K562 (cell line): ENCODE data around the gene MPND.

Experiments
- CBX3 ChIP-seq, 2 experiments: IDR thresholded peaks; 1 replicate in 1 of 2; 2 replicates in 1 of 2; pipeline ENCODE4 v1.6.1; 2012; ENCODE audit warnings: inconsistent platforms in 2 of 2, low read length in 2 of 2, borderline replicate concordance in 1 of 2, control low read depth in 1 of 2
- CEBPZ ChIP-seq: fragments of 150-350 bp; IDR thresholded peaks from 2 replicates; pipeline ENCODE4 v1.6.1; 2014; ENCODE audit warnings: low read depth, mild to moderate bottlenecking, low read length, borderline replicate concordance
- CTCF ChIP-seq, 3 experiments: IDR thresholded peaks in 2 of 3; conservative IDR thresholded peaks in 1 of 3; 2 replicates each; pipeline ENCODE4 v1.5.1; 2011 to 2012; ENCODE audit warnings: low read length in 3 of 3, mild to moderate bottlenecking in 3 of 3, control low read depth in 2 of 3, improper control_type of control experiment in 1 of 3, inconsistent platforms in 1 of 3, low read depth in 1 of 3, mixed read lengths in 1 of 3, moderate library complexity in 1 of 3; ENCODE audit not compliant: insufficient read depth in 2 of 3
- ETV5 ChIP-seq: sonication (generic); formaldehyde crosslinking; IDR thresholded peaks from 2 replicates; pipeline ENCODE4 v1.4.0; 2020; ENCODE audit warnings: low read depth, mild to moderate bottlenecking, missing genetic modification reagents
- GABPB2 ChIP-seq: fragments of 250-450 bp; sonication (Bioruptor Pico); conservative IDR thresholded peaks from 2 replicates; pipeline ENCODE4 v1.5.1; 2021; ENCODE audit warnings: mild to moderate bottlenecking
- HMBOX1 ChIP-seq: sonication (generic); IDR thresholded peaks from 2 replicates; pipeline ENCODE4 v1.6.1; 2016
- NCOA2 ChIP-seq, 2 experiments: fragments of 450-650 bp; IDR thresholded peaks; 2 replicates each; pipeline ENCODE4 v1.6.1; 2018; ENCODE audit warnings: mild to moderate bottlenecking in 2 of 2, moderate library complexity in 1 of 2; ENCODE audit not compliant: partially characterized antibody in 2 of 2
- NFIC ChIP-seq: fragments of 450-650 bp; IDR thresholded peaks from 2 replicates; pipeline ENCODE4 v1.6.1; 2017; ENCODE audit warnings: mild to moderate bottlenecking, inconsistent platforms
- NFXL1 ChIP-seq: fragments of 450-650 bp; formaldehyde crosslinking; IDR thresholded peaks from 2 replicates; pipeline ENCODE4 v1.4.0; 2021; ENCODE audit warnings: mild to moderate bottlenecking
- NRF1 ChIP-seq, 2 experiments: fragments of 450-650 bp; IDR thresholded peaks in 1 of 2; conservative IDR thresholded peaks in 1 of 2; 2 replicates each; pipeline ENCODE4 v1.6.1; 2014; ENCODE audit warnings: mild to moderate bottlenecking in 2 of 2
- TAF1 ChIP-seq: IDR thresholded peaks from 2 replicates; pipeline ENCODE4 v1.6.1; 2011; ENCODE audit warnings: mild to moderate bottlenecking, low read length, moderate library complexity; ENCODE audit not compliant: insufficient read depth, control insufficient read depth, severe bottlenecking; ENCODE audit errors: extremely low read depth
- ZC3H11A ChIP-seq: IDR thresholded peaks from 2 replicates; pipeline ENCODE4 v1.6.1; 2012; ENCODE audit warnings: low read depth, low read length, improper control_type of control experiment
- ZNF449 ChIP-seq: fragments of 250-450 bp; sonication (Bioruptor Pico); IDR thresholded peaks from 2 replicates; pipeline ENCODE4 v1.8.0; 2022; ENCODE audit warnings: moderate library complexity, mild to moderate bottlenecking, inconsistent platforms
- ZNF740 ChIP-seq, 3 experiments: fragments of 200-800 bp in 1 of 3; sonication (Bioruptor generic) in 1 of 3; sonication (generic) in 1 of 3; formaldehyde crosslinking in 1 of 3; IDR thresholded peaks; 2 replicates each; pipeline versions ENCODE4 v1.6.1 to v1.8.0; 2016 to 2022; ENCODE audit warnings: mild to moderate bottlenecking in 2 of 3, missing compliant biosample characterization in 2 of 3, missing genetic modification characterization in 2 of 3, missing genetic modification reagents in 1 of 3

- no peak for TF ChIP-seq ZNF740 (CRISPR knock-in tag; IDR thresholded peaks at IDR 0.05)
- TF ChIP-seq ZNF740 (tag; IDR thresholded peaks at IDR 0.05): no peak
- no peak for TF ChIP-seq CTCF (IDR thresholded peaks at IDR 0.05 in 2 of 3, conservative IDR thresholded peaks at IDR 0.05 in 1 of 3; ENCODE audit: insufficient read depth in 2 of 3, low read depth in 1 of 3, low read length in 3 of 3)
- no peak for TF ChIP-seq ZC3H11A
- no peak for TF ChIP-seq NFXL1 (CRISPR knock-in tag)
- TF ChIP-seq CEBPZ: no peak
- no peak for TF ChIP-seq ZNF449 (CRISPR knock-in tag)
- TF ChIP-seq ETV5 (CRISPR knock-in tag): no peak
- no peak for TF ChIP-seq GABPB2 (CRISPR knock-in tag)
- no peak for TF ChIP-seq TAF1
- TF ChIP-seq NCOA2 (IDR thresholded peaks at IDR 0.05; ENCODE audit: partially characterized antibody in 2 of 2): no peak
- no peak for TF ChIP-seq HMBOX1
- no peak for TF ChIP-seq CBX3 (IDR thresholded peaks at IDR 0.05; ENCODE audit: borderline replicate concordance in 1 of 2, low read length in 2 of 2)
- no peak for TF ChIP-seq NRF1 (conservative IDR thresholded peaks at IDR 0.05 in 1 of 2, IDR thresholded peaks at IDR 0.05 in 1 of 2)
- TF ChIP-seq NFIC: no peak
Observed at GRCh38 chr19:4345342-4346019, 2.1 kb downstream of the MPND start.
